NCI-H146 (cell line): Measurements from ENCODE around the gene TMOD2.
"Not testable (repeated sequence)": the region's sequence is repeated elsewhere in the genome, so short reads cannot be mapped to it uniquely, and the experiment has no call there.

Experiments
- DNase-seq: peaks from one replicate; lab custom pipeline; 2025; lab: John Stamatoyannopoulos, UW

TMOD2 gene

GRCh38 chr15:51774916-51775315, 23.5 kb downstream of the TMOD2 start:
- no peak for DNase-seq

GRCh38 chr15:51775967-51776816, 24.8 kb downstream of the TMOD2 start:
- peak; percentile 52 for DNase-seq

- peak; percentile 44 for DNase-seq
Observed at GRCh38 chr15:51776952-51777569, 25.7 kb downstream of the TMOD2 start.

- DNase-seq, result no peak
Observed at GRCh38 chr15:51780636-51781035, 29.2 kb downstream of the TMOD2 start.

- DNase-seq, result no peak
Observed at GRCh38 chr15:51781506-51781905, 30.1 kb downstream of the TMOD2 start.

- no peak for DNase-seq
Observed at GRCh38 chr15:51782357-51782896, 31.0 kb downstream of the TMOD2 start.

GRCh38 chr15:51783967-51784366, 32.6 kb downstream of the TMOD2 start:
- no peak for DNase-seq

GRCh38 chr15:51787130-51787529, 35.7 kb downstream of the TMOD2 start:
- DNase-seq, result not testable (repeated sequence)

GRCh38 chr15:51792474-51792873, 41.1 kb downstream of the TMOD2 start:
- not testable (repeated sequence) for DNase-seq

GRCh38 chr15:51793521-51794305, 42.3 kb downstream of the TMOD2 start:
- no peak for DNase-seq

GRCh38 chr15:51796847-51797401, 45.5 kb downstream of the TMOD2 start:
- DNase-seq, result no peak

GRCh38 chr15:51798281-51798680, 46.9 kb downstream of the TMOD2 start:
- DNase-seq, result no peak

GRCh38 chr15:51799282-51800252, 48.2 kb downstream of the TMOD2 start:
- DNase-seq, result no peak

- no peak for DNase-seq
Observed at GRCh38 chr15:51801391-51801835, 50.0 kb downstream of the TMOD2 start.

GRCh38 chr15:51802593-51802992, 51.2 kb downstream of the TMOD2 start:
- no peak for DNase-seq

GRCh38 chr15:51803965-51804364, 52.6 kb downstream of the TMOD2 start:
- no peak for DNase-seq

GRCh38 chr15:51806123-51806522, 54.7 kb downstream of the TMOD2 start:
- no peak for DNase-seq

- DNase-seq, result no peak
Observed at GRCh38 chr15:51809457-51809856, 58.1 kb downstream of the TMOD2 start.

GRCh38 chr15:51812598-51812997, 61.2 kb downstream of the TMOD2 start:
- DNase-seq, result no peak

GRCh38 chr15:51814606-51815005, 63.2 kb downstream of the TMOD2 start:
- no peak for DNase-seq

GRCh38 chr15:51816611-51817010, 65.2 kb downstream of the TMOD2 start:
- no peak for DNase-seq
